SK-N-SH treated with all-trans-retinoic acid at 6 μM for 48 hours (cell line): ENCODE measurements around the gene ADAMTS17.

Experiments used
- ATAC-seq: fragments of 200-7000 bp; cut with Tn5 transposase; 3 replicates; pipeline ENCODE4 v1.9.1; 2020; ENCODE audit warnings: mild to moderate bottlenecking, moderate library complexity
- ARNTL ChIP-seq: fragments of 450-650 bp; formaldehyde crosslinking; IDR thresholded peaks from 2 replicates; pipeline ENCODE4 v1.5.0; 2020; ENCODE audit warnings: low read depth, mild to moderate bottlenecking, moderate library complexity, borderline replicate concordance
- BACH2 ChIP-seq: fragments of 250-450 bp; sonication (Bioruptor Pico); IDR thresholded peaks from 2 replicates; pipeline ENCODE4 v1.9.0; 2021; ENCODE audit warnings: mild to moderate bottlenecking, borderline replicate concordance
- CREB5 ChIP-seq: fragments of 250-450 bp; sonication (Bioruptor Pico); IDR thresholded peaks from 2 replicates; pipeline ENCODE4 v1.5.1; 2020; ENCODE audit warnings: low read depth, mild to moderate bottlenecking, moderate library complexity
- CSDC2 ChIP-seq: fragments of 250-450 bp; sonication (Bioruptor Pico); IDR thresholded peaks from 2 replicates; pipeline ENCODE4 v1.5.0; 2020; ENCODE audit warnings: mild to moderate bottlenecking, moderate library complexity
- CSRNP3 ChIP-seq: fragments of 250-450 bp; sonication (Bioruptor Pico); IDR thresholded peaks from 2 replicates; pipeline ENCODE4 v1.5.1; 2021; ENCODE audit warnings: mild to moderate bottlenecking, moderate library complexity
- GLIS3 ChIP-seq: fragments of 250-450 bp; sonication (Bioruptor Pico); IDR thresholded peaks from 2 replicates; pipeline ENCODE4 v1.5.0; 2020; ENCODE audit warnings: mild to moderate bottlenecking, moderate library complexity
- ISL1 ChIP-seq: fragments of 250-450 bp; sonication (Bioruptor Pico); IDR thresholded peaks from 2 replicates; pipeline ENCODE4 v2.1.2; 2022; ENCODE audit warnings: mild to moderate bottlenecking, moderate library complexity
- OSR1 ChIP-seq: fragments of 250-450 bp; sonication (Bioruptor Pico); IDR thresholded peaks from 2 replicates; pipeline ENCODE4 v1.8.0; 2022; ENCODE audit warnings: moderate library complexity, mild to moderate bottlenecking, inconsistent platforms
- PATZ1 ChIP-seq: fragments of 250-450 bp; sonication (Bioruptor Pico); IDR thresholded peaks from 2 replicates; pipeline ENCODE4 v1.8.0; 2020; ENCODE audit warnings: mild to moderate bottlenecking, moderate library complexity, borderline replicate concordance
- POU6F1 ChIP-seq: fragments of 250-450 bp; sonication (Bioruptor Pico); IDR thresholded peaks from 2 replicates; pipeline ENCODE4 v1.8.0; 2021; ENCODE audit warnings: low read depth, mild to moderate bottlenecking, moderate library complexity, borderline replicate concordance
- PPARA ChIP-seq: fragments of 250-450 bp; sonication (Bioruptor Pico); IDR thresholded peaks from 2 replicates; pipeline ENCODE4 v1.5.0; 2020; ENCODE audit warnings: mild to moderate bottlenecking, borderline replicate concordance
- SNAI2 ChIP-seq: fragments of 250-450 bp; sonication (Bioruptor Pico); IDR thresholded peaks from 2 replicates; pipeline ENCODE4 v1.5.0; 2020; ENCODE audit warnings: mild to moderate bottlenecking, moderate library complexity
- TCF4 ChIP-seq: fragments of 250-450 bp; sonication (Bioruptor Pico); IDR thresholded peaks from 2 replicates; pipeline ENCODE4 v1.8.0; 2021; ENCODE audit warnings: mild to moderate bottlenecking, moderate library complexity, borderline replicate concordance
- TOX ChIP-seq: fragments of 250-450 bp; sonication (Bioruptor Pico); IDR thresholded peaks from 2 replicates; pipeline ENCODE4 v1.8.0; 2021; ENCODE audit warnings: mild to moderate bottlenecking, moderate library complexity, borderline replicate concordance
- TSHZ2 ChIP-seq: fragments of 250-450 bp; sonication (Bioruptor Pico); IDR thresholded peaks from 2 replicates; pipeline ENCODE4 v1.5.0; 2020; ENCODE audit warnings: mild to moderate bottlenecking, moderate library complexity
- ZC3H10 ChIP-seq: fragments of 250-450 bp; sonication (Bioruptor Pico); IDR thresholded peaks from 2 replicates; pipeline ENCODE4 v1.5.1; 2021; ENCODE audit warnings: mild to moderate bottlenecking, moderate library complexity
- ZFP3 ChIP-seq: fragments of 250-450 bp; sonication (Bioruptor Pico); IDR thresholded peaks from 2 replicates; pipeline ENCODE4 v1.5.0; 2020; ENCODE audit warnings: mild to moderate bottlenecking, moderate library complexity
- ZFP30 ChIP-seq: fragments of 450-650 bp; formaldehyde crosslinking; IDR thresholded peaks from 2 replicates; pipeline ENCODE4 v1.5.0; 2022; ENCODE audit warnings: mild to moderate bottlenecking, moderate library complexity
- ZNF565 ChIP-seq: fragments of 450-650 bp; formaldehyde crosslinking; conservative IDR thresholded peaks from 2 replicates; pipeline ENCODE4 v1.5.0; 2020; ENCODE audit warnings: low read depth, mild to moderate bottlenecking, moderate library complexity
- ZNF70 ChIP-seq: fragments of 450-650 bp; formaldehyde crosslinking; IDR thresholded peaks from 2 replicates; pipeline ENCODE4 v1.5.0; 2020; ENCODE audit warnings: mild to moderate bottlenecking, moderate library complexity
- ZNF8 ChIP-seq: fragments of 450-650 bp; formaldehyde crosslinking; IDR thresholded peaks from 2 replicates; pipeline ENCODE4 v1.5.0; 2020; ENCODE audit warnings: mild to moderate bottlenecking, moderate library complexity

Gene ADAMTS17

GRCh38 chr15:100252359-100252758 is 89.4 kb downstream of the ADAMTS17 start:
- no peak for TF ChIP-seq PATZ1
- no peak for ATAC-seq

- no peak for ATAC-seq
- no peak for TF ChIP-seq ZFP3
- TF ChIP-seq TOX (CRISPR knock-in tag) = no peak
- TF ChIP-seq CSDC2 (CRISPR knock-in tag) = no peak
- TF ChIP-seq ISL1 (CRISPR knock-in tag) = no peak
- TF ChIP-seq CSRNP3 (CRISPR knock-in tag) = no peak
- no peak for TF ChIP-seq ARNTL (CRISPR knock-in tag)
- TF ChIP-seq SNAI2 (CRISPR knock-in tag) = no peak
- TF ChIP-seq OSR1 (CRISPR knock-in tag) = no peak
- no peak for TF ChIP-seq ZNF70 (CRISPR knock-in tag)
- no peak for TF ChIP-seq TCF4 (CRISPR knock-in tag)
- TF ChIP-seq PPARA = no peak
- no peak for TF ChIP-seq POU6F1
- TF ChIP-seq ZNF8 (CRISPR knock-in tag) = no peak
Measured at GRCh38 chr15:100250176-100250800, 91.5 kb downstream of the ADAMTS17 start.

- no peak for ATAC-seq
- TF ChIP-seq TOX (CRISPR knock-in tag) = no peak
- no peak for TF ChIP-seq ZNF565 (CRISPR knock-in tag)
- no peak for TF ChIP-seq CREB5 (CRISPR knock-in tag)
- no peak for TF ChIP-seq ZNF8 (CRISPR knock-in tag)
- no peak for TF ChIP-seq ZC3H10 (CRISPR knock-in tag)
- TF ChIP-seq PATZ1 = no peak
- TF ChIP-seq GLIS3 = no peak
Measured at GRCh38 chr15:100249096-100249815, 92.5 kb downstream of the ADAMTS17 start.

- TF ChIP-seq GLIS3 (no peak), TSHZ2 (CRISPR knock-in tag) (no peak), CREB5 (CRISPR knock-in tag) (no peak), SNAI2 (CRISPR knock-in tag) (no peak), ZNF565 (CRISPR knock-in tag) (no peak), ZC3H10 (CRISPR knock-in tag) (no peak), PPARA (no peak), TCF4 (CRISPR knock-in tag) (no peak), ARNTL (CRISPR knock-in tag) (no peak), ZFP30 (no peak), TOX (CRISPR knock-in tag) (no peak), BACH2 (no peak)
- ATAC-seq = no peak
Measured at GRCh38 chr15:100248236-100248635, 93.5 kb downstream of the ADAMTS17 start.
